ENCODE data around the gene ZNF507. TPM values are rescaled to one million over a fixed set of nuclear protein-coding genes. Genes with fewer than 3 reads are reported as not detected.

The ZNF507 gene
- total and polyA plus RNA-seq, 9 of the 15 experiments (the other 6 are each of a cell fraction or from before 2014, with no cell fraction given) = 2.9 to 25.0 (median 10.4) TPM

- TF ChIP-seq JUN (IDR thresholded peaks at IDR 0.05; ENCODE audit: borderline replicate concordance, low read depth, low read length) = 0 out of 2 replicates have a peak, but pooled peaks have one; percentile 58
- TF ChIP-seq JUN (CRISPR knock-in tag; IDR thresholded peaks at IDR 0.05; ENCODE audit: borderline replicate concordance) = no peak
- TF ChIP-seq NEUROD1 (IDR thresholded peaks at IDR 0.05; ENCODE audit: borderline replicate concordance, low read depth, low read length, partially characterized antibody) = peak; percentile 32
- no peak for TF ChIP-seq ZNF778 (CRISPR knock-in tag; IDR thresholded peaks at IDR 0.05)
- no peak for TF ChIP-seq CLOCK (CRISPR knock-in tag; IDR thresholded peaks at IDR 0.05; ENCODE audit: borderline replicate concordance)
- no peak; a peak in 2 of 4 replicates for TF ChIP-seq MAZ (CRISPR knock-in tag; conservative IDR thresholded peaks at IDR 0.05 in 1 of 2, IDR thresholded peaks at IDR 0.05 in 1 of 2)
- no peak for TF ChIP-seq WHSC1 (IDR thresholded peaks at IDR 0.05; ENCODE audit: low read length)
- no peak for TF ChIP-seq RBM17 (IDR thresholded peaks at IDR 0.05; ENCODE audit: borderline replicate concordance, low read depth, low read length)
- TF ChIP-seq REST (IDR thresholded peaks at IDR 0.05; ENCODE audit: borderline replicate concordance) = peak; percentile 22; the same call in 1 of the 2 replicates
- TF ChIP-seq REST (CRISPR knock-in tag; IDR thresholded peaks at IDR 0.05; ENCODE audit: low read depth) = no peak
Measured at GRCh38 chr19:32421589-32422361, 76.4 kb downstream of the ZNF507 start (continued).
